ENCODE measurements around the gene NRXN3. TPM values are rescaled to one million over a fixed set of nuclear protein-coding genes. Genes with fewer than 3 reads are reported as not detected.

The NRXN3 gene
- polyA plus RNA-seq, 1 donor (not counting 4 experiments of a cell fraction or from before 2014, with no cell fraction given) = 0.89 TPM

- Histone ChIP-seq H2AFZ (ENCODE audit: control insufficient read depth, low read length) (no peak overlapping the region), H3K4me1 (ENCODE audit: control insufficient read depth, extremely low read depth, insufficient read depth, low read length) (no peaks in the 10 kb centered on the region), H4K20me1 (ENCODE audit: control insufficient read depth, extremely low read depth, insufficient read depth, low read length) (no peaks in the 10 kb centered on the region), H3K27me3 (ENCODE audit: control insufficient read depth, extremely low read depth, insufficient read depth, low read length) (no peaks in the 10 kb centered on the region), H3K36me3 (ENCODE audit: control insufficient read depth in 2 of 2, extremely low read depth in 1 of 2, insufficient read depth in 2 of 2, low read length in 2 of 2) (no peaks in the 10 kb centered on the region), H3K9me1 (ENCODE audit: control insufficient read depth, extremely low read depth, insufficient read depth, low read length) (no peaks in the 10 kb centered on the region), H3K4me3 (ENCODE audit: control insufficient read depth in 2 of 3, extremely low read depth in 1 of 3, insufficient read depth in 2 of 3, low read depth in 1 of 3, low read length in 3 of 3) (no peak overlapping the region), H3K27ac (ENCODE audit: control insufficient read depth, insufficient read depth, low read length) (no peak overlapping the region), H3K4me2 (ENCODE audit: control insufficient read depth, extremely low read depth, insufficient read depth, low read depth, low read length) (no peak overlapping the region), H3K9ac (ENCODE audit: control insufficient read depth, extremely low read depth, insufficient read depth, low read length) (no peak overlapping the region), H3K9me3 (ENCODE audit: control insufficient read depth, low read depth, low read length) (no peaks in the 10 kb centered on the region), H3K79me2 (ENCODE audit: control insufficient read depth, insufficient read depth, low read length) (no peaks in the 10 kb centered on the region)
- DNase-seq (ENCODE audit: low read depth, low spot score) = no peak
- no peak for TF ChIP-seq CTCF (optimal IDR thresholded peaks at IDR 0.05 in 1 of 3, IDR thresholded peaks at IDR 0.05 in 1 of 3, conservative IDR thresholded peaks at IDR 0.05 in 1 of 3; ENCODE audit: extremely low read depth in 1 of 3, insufficient read depth in 2 of 3, low read length in 3 of 3)
- no peak for TF ChIP-seq EZH2 (IDR thresholded peaks at IDR 0.05; ENCODE audit: low read length)
- dilution Hi-C loops (cut with MboI; ENCODE audit: extremely low pct_ligation_motif_present, low sequenced_read_pairs) = no loop called here
- FAIRE-seq = no peak
Measured at GRCh38 chr14:78764645-78765044, 594.5 kb downstream of the NRXN3 start.

- H3K9me1 ChIP-seq (ENCODE audit: control insufficient read depth, extremely low read depth, insufficient read depth, low read length) = no peaks in the 10 kb centered on the region
- no peak overlapping the region for H3K27ac ChIP-seq (ENCODE audit: control insufficient read depth, insufficient read depth, low read length)
- H3K27me3 ChIP-seq (ENCODE audit: control insufficient read depth, extremely low read depth, insufficient read depth, low read length) = no peaks in the 10 kb centered on the region
- no peak for FAIRE-seq
- H3K9me3 ChIP-seq (ENCODE audit: control insufficient read depth, low read depth, low read length) = no peaks in the 10 kb centered on the region
- no peak overlapping the region for H3K4me3 ChIP-seq (ENCODE audit: control insufficient read depth in 2 of 3, extremely low read depth in 1 of 3, insufficient read depth in 2 of 3, low read depth in 1 of 3, low read length in 3 of 3)
- no peaks in the 10 kb centered on the region for H3K79me2 ChIP-seq (ENCODE audit: control insufficient read depth, insufficient read depth, low read length)
- no peak overlapping the region for H2AFZ ChIP-seq (ENCODE audit: control insufficient read depth, low read length)
- no peak overlapping the region for H3K4me2 ChIP-seq (ENCODE audit: control insufficient read depth, extremely low read depth, insufficient read depth, low read depth, low read length)
- dilution Hi-C loops (cut with MboI; ENCODE audit: extremely low pct_ligation_motif_present, low sequenced_read_pairs) = no loop called here
- no peaks in the 10 kb centered on the region for H3K36me3 ChIP-seq (ENCODE audit: control insufficient read depth in 2 of 2, extremely low read depth in 1 of 2, insufficient read depth in 2 of 2, low read length in 2 of 2)
- no peak for DNase-seq (ENCODE audit: low read depth, low spot score)
- TF ChIP-seq CTCF (optimal IDR thresholded peaks at IDR 0.05 in 1 of 3, IDR thresholded peaks at IDR 0.05 in 1 of 3, conservative IDR thresholded peaks at IDR 0.05 in 1 of 3; ENCODE audit: extremely low read depth in 1 of 3, insufficient read depth in 2 of 3, low read length in 3 of 3) (no peak), EZH2 (IDR thresholded peaks at IDR 0.05; ENCODE audit: low read length) (no peak)
- H4K20me1 ChIP-seq (ENCODE audit: control insufficient read depth, extremely low read depth, insufficient read depth, low read length) = no peaks in the 10 kb centered on the region
- no peaks in the 10 kb centered on the region for H3K4me1 ChIP-seq (ENCODE audit: control insufficient read depth, extremely low read depth, insufficient read depth, low read length)
- no peak overlapping the region for H3K9ac ChIP-seq (ENCODE audit: control insufficient read depth, extremely low read depth, insufficient read depth, low read length)
Measured at GRCh38 chr14:78767436-78767835, 597.3 kb downstream of the NRXN3 start.
